GM15510 (cell line): ENCODE data around the gene PTK6.

Experiments
- POLR2A ChIP-seq: IDR thresholded peaks from 3 replicates; pipeline ENCODE4 v1.6.1; 2011; ENCODE audit warnings: borderline replicate concordance; ENCODE audit not compliant: insufficient read length; ENCODE audit errors: extremely low read depth

The PTK6 gene

DNA sequence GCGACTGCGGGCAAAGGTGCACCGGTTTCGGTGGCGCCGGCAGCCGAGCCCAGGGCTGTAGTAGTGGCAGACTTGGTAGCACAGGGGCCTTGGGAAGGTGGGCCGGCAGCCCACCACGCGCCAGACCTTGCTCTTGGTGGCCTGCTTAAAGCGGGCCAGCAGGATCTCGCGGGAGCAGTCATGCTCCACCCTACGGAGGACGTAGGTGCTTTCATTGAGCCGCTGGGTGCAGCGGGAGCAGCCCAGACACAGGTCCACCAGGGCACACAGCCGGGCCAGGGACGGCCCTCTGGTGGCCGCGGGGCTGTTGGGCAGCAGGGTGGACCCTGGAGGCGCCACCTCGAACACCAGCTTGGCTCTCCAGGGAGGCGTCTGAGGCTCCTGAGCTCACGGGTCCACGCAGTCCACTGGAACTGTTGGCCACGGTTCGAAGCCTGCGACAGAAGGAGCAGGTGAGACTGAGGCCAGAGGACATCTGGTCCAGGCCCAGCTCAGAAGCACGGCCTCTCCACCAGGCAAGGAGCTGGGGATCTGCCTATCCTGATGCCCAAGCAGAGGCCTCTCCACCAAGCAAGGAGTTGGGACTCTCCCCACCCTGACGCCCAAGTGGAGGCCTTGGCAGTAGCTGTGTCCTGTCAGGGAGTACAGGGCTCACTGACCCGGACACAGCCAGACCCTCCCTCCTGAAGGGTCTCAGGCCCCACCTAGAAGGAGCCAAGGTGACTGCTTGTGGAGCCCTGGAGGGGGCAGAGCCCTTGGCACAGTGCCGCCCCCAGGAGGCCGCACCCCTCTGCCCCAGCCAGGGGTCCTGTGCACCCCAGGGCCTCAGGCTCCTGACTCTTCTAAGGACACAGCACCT, 35.8 kb upstream of the PTK6 start:
- TF ChIP-seq POLR2A = no peak

DNA sequence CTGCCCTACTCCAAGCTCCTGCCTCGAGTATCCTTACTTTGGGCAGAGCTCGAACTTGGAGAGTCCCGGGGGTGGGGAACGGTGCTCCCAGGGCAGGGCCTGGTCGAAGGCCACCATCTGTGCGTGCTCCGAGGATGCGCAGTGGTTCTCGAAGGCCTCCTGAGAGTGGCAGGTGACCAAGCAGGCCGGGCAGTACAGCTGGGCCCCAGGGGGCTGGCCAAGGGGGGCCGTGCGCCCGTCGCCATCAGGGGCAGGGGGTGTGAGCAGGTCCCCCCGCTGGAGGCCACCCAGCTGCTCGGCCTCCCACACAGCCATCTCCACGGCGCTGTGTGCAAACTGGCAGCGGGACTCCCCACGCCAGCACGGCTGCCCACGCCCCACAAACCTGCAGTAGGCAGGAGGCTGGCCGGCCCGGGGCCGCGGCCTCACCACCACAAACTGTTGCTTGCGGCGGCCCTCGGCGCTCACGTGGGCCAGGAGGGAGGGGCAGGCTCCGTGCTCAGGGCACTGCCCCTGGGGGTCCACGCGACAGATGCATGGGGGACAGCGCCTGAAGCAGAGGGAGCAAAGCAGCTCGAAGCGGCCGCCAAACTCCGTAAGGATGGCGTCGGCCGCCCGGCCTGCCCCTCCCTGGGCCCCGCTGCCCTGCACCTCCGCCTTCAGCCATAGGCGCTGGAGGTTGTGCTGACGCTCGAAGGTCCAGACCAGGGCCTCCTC, 35.1 kb upstream of the PTK6 start:
- TF ChIP-seq POLR2A = no peak

DNA sequence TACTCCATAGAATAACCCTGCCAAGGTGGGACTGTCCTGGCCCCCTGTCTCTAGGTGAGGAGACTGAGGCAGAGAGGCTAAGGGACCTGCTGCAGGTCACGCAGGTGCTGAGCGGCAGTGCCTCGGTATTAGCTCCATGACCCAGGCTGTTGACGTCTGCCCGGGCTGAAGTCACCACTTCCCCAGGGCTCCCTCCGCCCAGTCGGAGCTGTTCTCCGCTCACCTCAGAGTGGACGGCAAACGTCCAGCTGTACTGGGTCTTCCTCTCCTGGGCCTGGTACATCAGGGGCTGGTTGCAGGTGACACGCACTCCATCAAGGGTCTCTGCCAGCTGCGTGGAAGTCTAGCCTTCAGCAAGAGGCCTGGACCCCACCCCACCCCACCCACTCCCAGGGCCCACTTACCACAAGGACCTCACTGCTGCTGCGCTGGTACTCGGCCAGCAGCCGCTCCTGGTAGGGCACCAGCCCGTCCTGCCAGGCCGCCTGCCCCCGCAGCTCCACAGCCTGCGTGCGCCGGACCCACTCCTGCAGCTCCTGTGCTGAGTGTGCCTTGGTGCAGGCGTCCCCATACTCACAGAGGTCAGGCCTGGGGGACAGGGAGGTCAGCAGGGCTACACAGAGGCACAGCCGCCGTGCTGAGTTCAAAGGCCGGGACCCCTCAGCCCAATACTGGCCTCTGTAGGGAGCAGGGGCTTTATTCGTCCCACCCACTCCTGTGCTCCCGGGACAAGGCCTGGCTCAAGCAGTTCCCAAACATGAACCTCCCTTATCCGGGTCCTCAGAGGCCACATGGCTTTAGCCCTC, 33.3 kb upstream of the PTK6 start:
- no peak for TF ChIP-seq POLR2A

DNA sequence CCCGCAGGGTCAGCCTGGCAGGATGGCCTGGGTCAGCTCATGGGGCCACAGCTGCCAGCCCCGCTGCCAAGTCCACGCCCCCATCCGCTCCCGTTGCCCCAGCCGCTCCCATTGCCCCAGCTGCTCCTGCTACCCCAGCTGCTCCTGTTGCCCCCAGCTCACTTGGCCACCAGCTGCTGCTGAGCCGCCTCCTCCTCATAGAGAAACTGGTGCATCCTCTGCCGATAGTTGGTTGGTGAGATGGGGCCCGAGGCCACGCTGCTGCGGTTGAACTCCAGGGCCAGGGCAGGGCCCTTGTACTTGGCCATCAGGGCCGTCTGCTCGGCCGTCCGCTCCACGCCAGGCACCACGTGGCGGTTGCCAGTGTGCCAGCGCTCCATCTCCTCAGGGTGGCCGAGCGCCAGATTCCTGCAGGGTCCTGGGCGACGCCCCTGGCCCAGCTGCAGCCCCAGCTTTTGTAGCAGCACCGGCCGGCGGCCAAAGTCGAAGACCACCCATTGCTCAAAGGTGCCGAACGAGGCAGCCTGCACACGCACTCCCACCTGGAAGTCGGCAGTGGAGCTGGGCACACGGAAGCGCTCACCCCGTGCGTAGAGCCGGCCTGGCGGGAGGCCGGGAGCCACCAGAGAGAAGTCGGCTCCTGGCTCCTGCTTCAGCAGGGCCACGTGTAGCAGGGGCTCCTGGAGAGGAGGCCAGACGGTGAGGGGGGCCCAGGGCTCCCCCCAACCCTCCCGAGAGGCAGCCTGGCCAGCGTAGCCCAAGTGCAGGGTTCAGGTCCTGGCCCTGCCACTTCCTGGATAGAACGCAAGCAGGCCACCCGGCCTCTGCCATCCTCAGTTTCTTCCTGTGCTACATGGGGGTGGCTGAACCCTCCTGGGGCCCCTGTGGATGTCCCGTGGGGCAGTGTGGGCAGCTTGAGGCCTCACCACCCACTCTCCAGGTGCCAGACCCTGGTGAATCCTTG, 32.1 kb upstream of the PTK6 start:
- no peak for TF ChIP-seq POLR2A

DNA sequence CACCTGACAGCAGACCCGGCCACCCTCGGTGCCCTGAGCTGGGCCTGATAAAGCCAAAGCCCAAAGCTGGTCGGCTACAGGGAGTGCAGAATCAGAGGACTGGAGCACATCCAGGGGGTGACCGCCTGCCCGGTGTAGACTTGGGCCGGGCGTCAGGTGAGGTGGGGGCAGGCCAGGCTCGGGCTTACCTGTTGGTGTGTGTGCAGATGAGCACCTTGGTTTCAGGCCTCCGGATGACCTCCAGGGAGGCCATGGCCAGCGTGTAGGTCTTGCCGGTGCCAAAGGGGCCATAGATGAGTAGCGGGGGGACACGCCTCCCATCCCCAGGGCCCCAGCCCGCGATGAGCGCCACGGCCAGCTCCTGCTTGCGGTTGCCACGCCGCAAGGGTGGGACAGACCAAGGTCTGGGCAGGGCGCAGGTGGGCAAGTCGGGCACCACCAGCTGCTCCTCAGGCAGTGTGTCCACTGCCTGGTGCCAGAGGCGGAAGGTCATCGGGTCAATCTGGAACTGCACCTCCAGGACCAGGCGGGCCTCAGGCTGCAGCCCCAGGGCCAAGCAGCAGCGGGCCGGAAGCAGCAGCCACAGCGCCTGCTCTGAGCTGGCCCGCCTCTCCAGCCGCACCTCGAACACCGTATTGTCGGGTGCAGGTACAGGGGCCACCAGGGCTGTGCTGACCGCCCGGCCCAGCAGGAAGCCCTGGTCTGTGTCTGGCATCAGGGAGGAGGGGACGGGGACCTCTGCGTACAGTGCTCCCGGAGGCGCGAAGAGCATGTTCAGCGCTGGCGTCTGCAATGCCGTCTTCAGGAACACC, 31.2 kb upstream of the PTK6 start:
- no peak for TF ChIP-seq POLR2A

DNA sequence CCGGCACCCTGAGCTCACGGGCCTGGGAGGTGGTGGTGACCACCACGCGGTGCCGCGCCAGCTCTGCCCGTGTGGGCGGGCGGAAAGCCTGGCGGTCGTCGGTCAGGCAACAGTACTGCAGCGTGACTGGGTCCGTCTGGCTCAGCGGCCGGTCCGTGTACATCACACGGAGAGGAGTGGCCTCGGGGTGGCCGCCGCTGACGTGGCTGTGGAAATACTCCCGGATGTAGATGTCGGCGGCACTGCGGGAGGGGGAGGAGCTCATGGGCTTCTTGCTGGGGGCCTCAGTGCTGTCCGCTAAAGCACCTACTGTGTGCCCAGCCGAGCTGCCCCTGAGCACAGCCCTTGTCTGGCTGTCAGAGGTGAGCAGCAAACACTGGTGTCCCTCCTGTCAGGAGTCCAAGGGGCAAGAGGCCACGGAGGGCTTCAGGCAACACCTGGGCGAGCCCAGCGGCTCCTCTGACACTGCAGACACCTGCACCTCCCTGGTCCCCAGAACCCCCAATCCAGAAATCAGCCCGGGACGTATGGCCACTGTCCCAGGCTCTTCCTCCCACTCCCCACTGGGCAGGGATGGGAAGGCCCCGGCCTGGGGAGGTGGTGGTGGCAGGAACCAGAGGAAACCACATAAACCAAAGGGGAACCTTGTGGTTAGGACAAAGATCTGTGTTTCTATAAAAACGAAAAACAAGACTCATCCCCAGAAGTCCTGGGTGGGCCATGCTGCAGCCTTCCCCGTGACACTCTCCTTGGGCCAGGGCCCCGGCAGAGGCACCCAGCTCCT, 30.4 kb upstream of the PTK6 start:
- TF ChIP-seq POLR2A = no peak

DNA sequence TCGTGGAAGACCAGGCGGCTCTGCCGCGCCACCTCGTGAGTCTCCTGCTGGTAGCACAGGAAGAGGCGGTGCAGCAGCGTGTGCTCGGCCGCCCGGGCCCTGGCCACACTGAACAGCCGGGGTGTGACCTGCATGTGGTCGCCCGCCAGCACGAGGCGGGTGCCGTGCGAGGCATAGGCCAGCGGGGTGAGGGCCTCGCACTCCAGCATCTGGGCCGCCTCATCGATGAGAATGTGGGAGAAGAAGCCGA, 29.9 kb upstream of the PTK6 start:
- no peak for TF ChIP-seq POLR2A

DNA sequence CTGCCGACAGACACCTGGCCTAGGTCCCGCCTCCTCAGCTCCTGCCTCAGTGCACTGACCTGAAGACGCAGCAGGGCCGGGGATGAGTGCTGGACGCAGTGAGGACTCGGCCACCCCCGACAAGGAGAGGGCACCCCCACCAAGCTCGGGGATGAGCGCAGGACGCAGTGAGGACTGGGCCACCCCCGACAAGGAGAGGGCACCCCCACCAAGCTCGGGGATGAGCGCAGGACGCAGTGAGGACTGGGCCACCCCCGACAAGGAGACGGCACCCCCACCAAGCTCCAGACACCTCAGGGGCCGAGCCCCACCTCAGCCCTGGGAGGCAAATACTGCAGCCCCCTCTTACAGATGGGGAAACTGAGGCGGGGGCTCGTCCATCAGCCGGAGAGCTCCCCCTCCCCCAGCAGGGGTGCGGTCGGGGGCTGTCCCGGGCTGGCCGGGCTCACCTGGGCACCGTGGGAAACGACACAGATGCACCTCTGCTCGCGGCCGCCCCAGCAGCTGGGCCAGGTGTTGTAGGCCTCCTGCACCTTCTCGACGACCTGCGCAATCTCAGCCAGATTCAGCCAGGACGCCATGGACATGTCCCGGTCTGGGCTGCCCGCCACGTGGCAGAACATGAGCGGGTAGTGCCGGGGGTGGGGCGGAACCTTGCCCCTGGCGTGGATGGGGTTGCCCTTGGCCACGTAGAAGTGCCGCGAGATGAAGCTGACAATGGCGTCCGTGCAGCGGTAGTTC, 29.4 kb upstream of the PTK6 start:
- TF ChIP-seq POLR2A = no peak

DNA sequence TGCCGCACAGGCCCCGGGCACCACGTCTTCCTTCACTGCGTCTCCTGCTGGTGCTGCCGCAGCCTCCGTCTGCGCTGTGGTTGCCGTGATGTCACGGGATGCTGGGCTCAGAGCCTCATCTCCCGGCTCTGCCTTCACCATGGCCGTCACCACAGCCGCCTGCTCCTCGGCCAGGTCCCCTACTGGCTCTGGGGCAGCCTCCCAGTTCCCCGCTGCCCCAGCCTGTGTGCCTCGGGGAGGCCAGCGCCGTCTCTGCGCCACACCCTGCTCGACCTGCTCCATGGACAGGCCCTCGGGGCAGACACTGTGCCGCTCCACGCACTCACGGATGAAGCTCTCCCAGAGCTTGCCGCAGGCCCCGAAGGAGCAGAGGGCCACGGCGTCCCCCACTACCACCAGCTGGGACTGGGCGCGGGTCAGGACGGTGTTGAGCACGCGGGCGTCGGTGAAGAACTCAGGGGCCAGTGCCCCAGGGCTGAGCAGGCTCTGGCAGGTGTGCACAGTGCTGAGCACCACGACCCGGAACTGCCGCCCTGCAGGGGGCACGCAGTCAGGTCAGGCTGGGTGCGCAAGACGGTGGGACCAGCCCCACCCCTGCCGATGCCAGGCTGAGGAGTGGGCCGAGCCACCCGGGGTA, 28.6 kb upstream of the PTK6 start:
- no peak for TF ChIP-seq POLR2A

DNA sequence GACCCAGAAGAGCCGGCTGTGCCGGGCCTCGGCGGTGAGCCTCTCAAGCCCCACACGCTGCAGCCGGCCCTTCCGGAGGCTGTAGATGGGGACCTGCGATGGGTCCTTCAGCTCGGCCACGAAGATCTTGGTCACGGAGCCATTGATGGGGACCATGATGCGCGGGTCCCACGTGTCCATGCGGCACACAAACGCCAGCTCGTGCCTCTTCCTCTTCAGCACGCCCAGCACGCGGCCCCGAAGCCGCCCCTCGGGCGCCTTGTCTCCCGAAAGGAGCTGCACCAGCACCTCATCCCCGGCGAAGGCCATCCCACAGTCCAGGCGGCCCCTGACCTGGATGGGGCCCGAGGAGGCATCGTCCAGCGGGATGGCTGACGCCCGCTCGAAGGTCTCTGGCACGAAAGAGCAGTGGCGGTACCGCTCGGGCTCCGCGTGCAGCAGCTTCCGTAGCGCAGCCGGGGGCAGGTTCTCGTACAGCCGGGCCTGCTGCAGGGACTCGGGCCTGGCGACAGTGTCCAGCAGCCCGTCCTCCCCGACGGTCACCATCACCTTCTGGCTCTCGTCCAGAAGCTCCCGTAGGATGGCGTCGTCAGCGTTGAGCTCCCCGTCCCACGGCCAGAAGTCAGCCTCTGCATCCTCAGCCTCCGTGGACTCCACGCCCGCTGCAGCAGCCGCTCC, 28.0 kb upstream of the PTK6 start:
- TF ChIP-seq POLR2A = no peak

DNA sequence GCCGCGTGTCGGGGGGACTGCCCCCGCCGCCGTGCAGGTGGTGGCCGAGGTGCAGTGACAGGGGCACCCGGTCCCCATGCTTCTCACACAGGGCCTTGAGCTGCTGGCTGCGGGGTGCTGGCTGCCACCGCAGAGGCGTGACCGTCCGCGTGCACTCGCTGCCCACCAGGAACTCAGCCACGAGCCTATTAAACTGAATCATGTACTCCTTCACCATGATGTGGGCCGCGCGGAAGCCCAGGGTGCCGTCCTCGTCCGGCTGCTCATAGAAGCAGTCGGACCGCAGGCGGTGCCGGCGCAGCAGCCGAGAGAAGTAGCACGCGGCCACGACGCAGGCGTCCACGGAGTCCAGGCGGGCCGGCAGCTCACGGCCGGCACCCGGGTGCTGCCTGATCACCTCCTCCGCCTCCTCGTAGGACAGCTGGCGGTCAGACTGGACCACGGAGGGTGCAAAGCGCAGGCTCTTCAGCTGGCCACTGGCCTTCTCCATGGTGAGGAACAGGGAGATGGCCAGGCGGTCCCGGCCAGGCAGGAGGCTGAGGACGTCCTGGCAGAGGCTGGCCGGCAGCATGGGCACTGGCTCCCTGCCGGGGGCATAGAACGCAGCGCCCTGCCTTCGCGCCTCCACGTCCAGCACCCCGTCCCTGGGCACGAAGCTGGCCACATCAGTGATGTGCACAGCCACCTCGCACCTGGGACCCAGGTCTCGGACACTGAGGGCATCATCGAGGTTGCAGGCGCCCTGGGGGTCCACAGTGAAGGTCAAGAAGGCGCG, 27.0 kb upstream of the PTK6 start:
- no peak for TF ChIP-seq POLR2A
